Transverse colon (tissue), 4 donors: ENCODE data around the gene ARHGAP23. TPM values are rescaled to one million over a fixed set of nuclear protein-coding genes. Genes with fewer than 3 reads are reported as not detected.

ENCODE experiments used
- DNase-seq: peaks from one replicate; pipeline ENCODE4 v3.0.0-alpha.2; 2019
- H3K27ac ChIP-seq, 4 donors: fragments of 200-600 bp; sonication (generic); 2 replicates each; pipeline ENCODE4 v1.5.1; 2016 to 2018; ENCODE audit warnings: inconsistent platforms in 4 of 4
- H3K27me3 ChIP-seq: fragments of 200-600 bp; sonication (generic); 2 replicates; pipeline ENCODE4 v1.5.1; 2017; ENCODE audit warnings: inconsistent platforms
- H3K36me3 ChIP-seq, 4 donors: fragments of 200-600 bp; sonication (generic); 2 replicates each; pipeline ENCODE4 v1.5.1; 2017 to 2019; ENCODE audit warnings: inconsistent platforms in 4 of 4
- H3K4me1 ChIP-seq, 4 donors: fragments of 200-600 bp; sonication (generic); 2 replicates each; pipeline ENCODE4 v1.5.1; 2017 to 2020; ENCODE audit warnings: inconsistent platforms in 4 of 4
- H3K4me3 ChIP-seq, 4 donors: fragments of 200-600 bp; sonication (generic); 1 replicate in 1 of 4; 2 replicates in 3 of 4; pipeline versions ENCODE4 v1.5.1 to v1.6.1; 2017 to 2019; ENCODE audit warnings: inconsistent platforms in 4 of 4
- H3K9me3 ChIP-seq, 2 donors: fragments of 200-600 bp; sonication (generic); 2 replicates each; pipeline ENCODE4 v1.5.1; 2017 to 2019; ENCODE audit warnings: inconsistent platforms in 2 of 2
- EP300 ChIP-seq: sonication (generic); formaldehyde crosslinking; IDR thresholded peaks from one replicate; pipeline ENCODE4 v1.6.1; 2017; ENCODE audit warnings: antibody characterized with exemption, low read depth
- POLR2A ChIP-seq: fragments of 450-650 bp; IDR thresholded peaks from one replicate; pipeline ENCODE4 v1.6.1; 2016; ENCODE audit warnings: antibody characterized with exemption, mild to moderate bottlenecking, moderate library complexity
- POLR2AphosphoS5 ChIP-seq, 3 donors: sonication (generic); formaldehyde crosslinking; IDR thresholded peaks; one replicate each; pipeline ENCODE4 v1.6.1; 2016; ENCODE audit warnings: antibody characterized with exemption in 3 of 3
- WGBS, 2 donors: methylation state at CpG; one replicate each; pipeline ENCODE4 v1.1.5; 2018; ENCODE audit warnings: low coverage in 1 of 2; 5-methylcytosine and 5-hydroxymethylcytosine counted together
- in situ Hi-C, 4 donors: fragments of 200-750 bp; cut with MboI; loops; one replicate each; pipeline versions ENCODE4 v1.15.0 to v1.15.1; 2017; ENCODE audit warnings: low sequenced_read_pairs in 3 of 4, low pct_ligation_motif_present in 1 of 4, low pct_unique_long_range_greater_than_20kb in 1 of 4
- intact Hi-C: fragments of 100-400 bp; cut with DNase I; formaldehyde crosslinking; loops from one replicate; pipeline ENCODE4 v1.15.1; 2023; ENCODE audit warnings: low total_unique reads
- total RNA-seq, 4 donors: library from RNA; depleted of rRNA; stranded (reverse); fragments of >200 nt; gene quantifications; one replicate each; pipeline ENCODE4 v1.1.0, GENCODE V29; 2016
- TF ChIP-seq, protein P1 (sequence below), 5 experiments: fragments of 200-600 bp in 3 of 5; fragments of 450-650 bp in 2 of 5; sonication (generic) in 3 of 5; IDR thresholded peaks; 1 replicate in 2 of 5; 2 replicates in 3 of 5; pipeline ENCODE4 v1.5.1; 2016 to 2017; ENCODE audit warnings: antibody characterized with exemption in 5 of 5, inconsistent platforms in 3 of 5, mild to moderate bottlenecking in 2 of 5, moderate library complexity in 1 of 5

Gene ARHGAP23
- total RNA-seq, 4 donors from 2014 or later = 4.5 to 21.7 (median 17.0) TPM

DNA sequence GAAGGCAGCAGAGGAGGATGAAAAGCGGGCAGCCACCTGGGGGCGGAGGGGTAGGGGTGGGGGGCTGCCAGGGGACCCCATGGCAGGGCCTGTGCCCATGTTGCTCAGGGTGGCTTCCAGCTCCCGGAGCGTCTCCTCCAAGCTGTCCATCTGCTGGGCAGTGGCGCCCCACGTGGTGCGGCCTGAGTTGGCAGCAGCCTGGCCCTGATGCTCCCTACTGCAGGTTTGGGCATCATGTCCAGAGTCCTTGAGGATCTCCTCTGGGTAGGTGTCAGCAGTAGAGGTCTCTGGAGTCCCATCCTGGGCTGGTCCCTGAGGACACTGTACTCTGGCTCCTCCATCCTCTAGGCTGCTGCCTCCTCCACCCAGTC lies 116.6 kb downstream of the ARHGAP23 start:
- TF ChIP-seq EP300 = no peak
- no peak for TF ChIP-seq POLR2AphosphoS5 (IDR thresholded peaks at IDR 0.05)
- TF ChIP-seq, protein P1, sequence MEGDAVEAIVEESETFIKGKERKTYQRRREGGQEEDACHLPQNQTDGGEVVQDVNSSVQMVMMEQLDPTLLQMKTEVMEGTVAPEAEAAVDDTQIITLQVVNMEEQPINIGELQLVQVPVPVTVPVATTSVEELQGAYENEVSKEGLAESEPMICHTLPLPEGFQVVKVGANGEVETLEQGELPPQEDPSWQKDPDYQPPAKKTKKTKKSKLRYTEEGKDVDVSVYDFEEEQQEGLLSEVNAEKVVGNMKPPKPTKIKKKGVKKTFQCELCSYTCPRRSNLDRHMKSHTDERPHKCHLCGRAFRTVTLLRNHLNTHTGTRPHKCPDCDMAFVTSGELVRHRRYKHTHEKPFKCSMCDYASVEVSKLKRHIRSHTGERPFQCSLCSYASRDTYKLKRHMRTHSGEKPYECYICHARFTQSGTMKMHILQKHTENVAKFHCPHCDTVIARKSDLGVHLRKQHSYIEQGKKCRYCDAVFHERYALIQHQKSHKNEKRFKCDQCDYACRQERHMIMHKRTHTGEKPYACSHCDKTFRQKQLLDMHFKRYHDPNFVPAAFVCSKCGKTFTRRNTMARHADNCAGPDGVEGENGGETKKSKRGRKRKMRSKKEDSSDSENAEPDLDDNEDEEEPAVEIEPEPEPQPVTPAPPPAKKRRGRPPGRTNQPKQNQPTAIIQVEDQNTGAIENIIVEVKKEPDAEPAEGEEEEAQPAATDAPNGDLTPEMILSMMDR (IDR thresholded peaks at IDR 0.05) = no peak
- no peak for TF ChIP-seq POLR2A
- no peaks in the 10 kb centered on the region for H3K9me3 ChIP-seq
- H3K27me3 ChIP-seq = peaks cover 13% of the 10 kb centered on the region
- no peaks in the 10 kb centered on the region for H3K4me1 ChIP-seq
- H3K4me3 ChIP-seq = no peak overlapping the region
- H3K27ac ChIP-seq = no peak overlapping the region
- WGBS, 2 donors = 90% methylated on average over 7 of the region's 7 CpGs; no CpG with 5 or more reads in 1 of the 2 donors
- intact Hi-C loops = no loop called here
- in situ Hi-C loops = loop anchor here in 1 of 4 donors (10.0 kb wide), 1 partner anchor 120 kb away; no protein-coding TSS in a partner anchor
- no peak for DNase-seq
- no peaks in the 10 kb centered on the region for H3K36me3 ChIP-seq

DNA sequence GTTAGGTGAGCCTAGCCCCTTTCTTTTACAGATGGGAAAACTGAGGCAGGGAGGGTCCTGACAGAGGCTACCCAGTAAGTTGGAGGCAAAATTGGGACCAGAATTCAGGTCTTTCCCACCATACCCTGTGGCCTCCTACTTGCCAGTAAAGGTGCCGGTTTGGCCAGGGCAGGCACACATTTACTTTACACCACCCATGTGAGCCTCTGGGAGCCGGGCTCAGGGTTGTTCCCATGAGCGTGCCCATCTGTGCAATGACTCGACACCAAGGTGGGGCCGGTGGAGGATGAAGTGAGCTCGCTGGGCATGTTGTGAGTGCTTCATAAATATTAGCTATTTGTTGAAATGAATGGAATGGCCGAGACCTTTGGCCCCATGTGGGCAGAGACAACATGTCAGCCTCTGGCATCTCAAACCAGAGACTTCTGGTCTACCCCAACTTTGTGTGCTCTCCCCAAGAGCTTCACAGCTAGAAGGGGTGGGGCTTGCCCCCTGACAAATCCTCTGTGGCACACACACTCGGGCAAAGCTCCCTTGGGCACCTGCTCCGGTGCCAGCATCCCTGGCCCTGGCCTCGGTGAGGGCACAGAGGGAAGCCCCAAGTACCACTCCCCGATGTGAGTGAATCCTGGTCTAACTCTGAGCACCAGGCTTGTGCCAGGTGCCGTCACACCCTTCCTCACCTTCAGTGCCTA lies 117.4 kb downstream of the ARHGAP23 start:
- H3K9me3 ChIP-seq = no peaks in the 10 kb centered on the region
- no peaks in the 10 kb centered on the region for H3K36me3 ChIP-seq
- H3K4me3 ChIP-seq = no peak overlapping the region
- H3K27ac ChIP-seq = no peak overlapping the region
- 85% methylated on average over 12 of the region's 12 CpGs; no CpG with 5 or more reads in 1 of the 2 donors for WGBS, 2 donors
- intact Hi-C loops (no loop called here), in situ Hi-C loops (loop anchor here in 1 of 4 donors (10.0 kb wide), 1 partner anchor 119 kb away; no protein-coding TSS in a partner anchor)
- no peak for DNase-seq
- H3K27me3 ChIP-seq = peaks cover 13% of the 10 kb centered on the region
- TF ChIP-seq POLR2AphosphoS5 (IDR thresholded peaks at IDR 0.05) = no peak
- no peak for TF ChIP-seq POLR2A
- no peak for TF ChIP-seq EP300
- TF ChIP-seq, protein P1 (IDR thresholded peaks at IDR 0.05) = no peak
- H3K4me1 ChIP-seq = no peaks in the 10 kb centered on the region

DNA sequence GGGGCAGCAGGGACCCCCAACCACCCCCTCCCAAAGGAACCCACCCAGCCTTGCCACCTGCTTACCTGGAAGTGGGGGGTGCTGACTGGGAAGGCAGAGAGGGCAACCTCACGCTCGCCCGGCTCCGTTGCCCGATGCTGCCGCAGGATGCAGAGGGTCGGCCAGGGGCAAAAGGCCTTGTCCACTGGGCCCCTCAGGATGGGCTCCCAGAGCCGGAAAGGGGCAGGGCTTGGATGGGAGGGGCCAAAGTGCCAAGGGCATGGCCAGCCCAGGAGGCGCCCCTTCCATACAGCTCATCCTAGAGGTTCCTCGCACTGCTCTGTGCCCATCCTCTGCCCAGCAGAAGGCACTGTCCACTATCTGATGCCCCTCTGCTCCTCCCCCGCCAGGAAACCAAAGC lies 118.1 kb downstream of the ARHGAP23 start:
- WGBS, 2 donors = 81% methylated on average over 11 of the region's 11 CpGs; no CpG with 5 or more reads in 1 of the 2 donors

GRCh38 chr17:38547444-38547843 lies 119.2 kb downstream of the ARHGAP23 start:
- no peaks in the 10 kb centered on the region for H3K9me3 ChIP-seq
- no peak overlapping the region for H3K4me3 ChIP-seq
- 59 to 87% methylated on average over 3 to 11 of the region's 12 CpGs for WGBS, 2 donors
- peaks cover 9% of the 10 kb centered on the region for H3K27me3 ChIP-seq
- in situ Hi-C loops = loop anchor here in 1 of 4 donors (10.0 kb wide), 1 partner anchor 117 kb away; no protein-coding TSS in a partner anchor
- H3K27ac ChIP-seq = no peak overlapping the region
- H3K36me3 ChIP-seq = no peaks in the 10 kb centered on the region
- intact Hi-C loops = no loop called here
- no peak for TF ChIP-seq EP300
- TF ChIP-seq POLR2AphosphoS5 (IDR thresholded peaks at IDR 0.05) = no peak
- TF ChIP-seq, protein P1 (IDR thresholded peaks at IDR 0.05) = no peak
- TF ChIP-seq POLR2A = no peak
- no peak for DNase-seq
- no peaks in the 10 kb centered on the region for H3K4me1 ChIP-seq

More for the DNA sequence above, 118.1 kb downstream of the ARHGAP23 start:
- no peaks in the 10 kb centered on the region for H3K36me3 ChIP-seq
- intact Hi-C loops = no loop called here
- TF ChIP-seq POLR2AphosphoS5 (IDR thresholded peaks at IDR 0.05) (no peak), POLR2A (no peak), EP300 (no peak)
- TF ChIP-seq, protein P1 (IDR thresholded peaks at IDR 0.05) = no peak
- in situ Hi-C loops = loop anchor here in 1 of 4 donors (10.0 kb wide), 1 partner anchor 118 kb away; no protein-coding TSS in a partner anchor
- no peak overlapping the region for H3K4me3 ChIP-seq
- H3K9me3 ChIP-seq = no peaks in the 10 kb centered on the region
- H3K4me1 ChIP-seq = no peaks in the 10 kb centered on the region
- no peak for DNase-seq
- H3K27me3 ChIP-seq = peaks cover 13% of the 10 kb centered on the region
- H3K27ac ChIP-seq = no peak overlapping the region
